ENCODE measurements around the gene INSYN2B. TPM values are rescaled to one million over a fixed set of nuclear protein-coding genes. Genes with fewer than 3 reads are reported as not detected.

Gene INSYN2B
- total and polyA plus RNA-seq, 2 donors (not counting 1 experiment from before 2014, with no cell fraction given), result not detected

DNA sequence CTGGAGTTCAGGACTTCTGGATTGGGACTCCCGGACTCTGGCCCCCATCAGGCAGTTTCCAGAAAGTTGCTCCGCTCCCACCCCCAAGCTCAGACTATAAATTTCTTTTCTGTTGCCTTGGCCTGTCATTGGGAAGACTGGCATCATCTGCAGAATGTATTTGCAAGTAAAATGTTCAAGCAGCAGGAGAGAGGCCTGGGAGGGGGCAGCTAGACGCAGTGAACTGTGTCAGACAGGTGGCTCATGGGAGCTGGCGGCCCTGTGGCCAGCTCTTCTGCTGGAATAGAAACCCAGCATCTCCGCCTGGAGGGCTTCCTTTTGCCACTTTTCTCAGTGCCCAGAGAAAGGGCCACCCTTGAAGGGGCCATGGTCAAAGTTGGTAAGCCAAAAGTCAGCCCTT lies 16.0 kb downstream of the INSYN2B start:
- no peaks in the 10 kb centered on the region for H3K79me2 ChIP-seq (ENCODE audit: control insufficient read depth, insufficient read depth, low read length)
- Mint-ChIP-seq H3K4me3 (no peak overlapping the region), H3K27me3 (no peaks in the 10 kb centered on the region), H3K27ac (no peak overlapping the region), H3K9me3 (ENCODE audit: insufficient read depth) (no peaks in the 10 kb centered on the region), H3K4me1 (peaks cover 26% of the 10 kb centered on the region)
- no peak overlapping the region for H2AFZ ChIP-seq (ENCODE audit: insufficient read depth, low read depth, low read length, poor library complexity, severe bottlenecking)
- no peak overlapping the region for H3K27ac ChIP-seq (ENCODE audit: low read length in 2 of 2)
- no peaks in the 10 kb centered on the region for H3K27me3 ChIP-seq (replicated peaks in 1 of 4; ENCODE audit: control extremely low read depth in 1 of 4, control insufficient read depth in 3 of 4, insufficient read depth in 4 of 4, low read length in 3 of 4)
- no peak overlapping the region for H3K4me2 ChIP-seq (replicated peaks; ENCODE audit: low read depth, low read length, poor library complexity, severe bottlenecking)
- H3K4me3 ChIP-seq (ENCODE audit: control extremely low read depth in 1 of 5, extremely low read depth in 1 of 5, insufficient read depth in 1 of 5, low read depth in 2 of 5, low read length in 4 of 5), result no peak overlapping the region
- no peak for DNase-seq
- H4K20me1 ChIP-seq (ENCODE audit: control insufficient read depth, insufficient read depth, low read length, poor library complexity, severe bottlenecking), result peaks cover 18% of the 10 kb centered on the region
- ChIA-PET CTCF (interaction anchor here (0.6 kb wide), 1 partner anchor 217 kb away, joined by 4 read pairs; no protein-coding TSS in a partner anchor), POLR2A (no interaction called here)
- 81% methylated on average over 3 of the region's 5 CpGs for WGBS (ENCODE audit: insufficient coverage)
- no peak for ATAC-seq (ENCODE audit: low read depth)
- TF ChIP-seq EZH2 (IDR thresholded peaks at IDR 0.05; ENCODE audit: borderline replicate concordance, insufficient read depth, low read depth, low read length, poor library complexity, severe bottlenecking), result no peak
- H3K36me3 ChIP-seq (replicated peaks in 1 of 2; ENCODE audit: control extremely low read depth in 1 of 2, control insufficient read depth in 1 of 2, extremely low read depth in 1 of 2, insufficient read depth in 2 of 2, low read length in 1 of 2), result peaks cover 0 to 13% of the 10 kb centered on the region in 2 experiments
- intact Hi-C loops (cut with micrococcal nuclease), result no loop called here
- no peaks in the 10 kb centered on the region for H3K9me3 ChIP-seq (ENCODE audit: control extremely low read depth in 1 of 3, control insufficient read depth in 2 of 3, insufficient read depth in 1 of 3, low read length in 2 of 3)
- no peak overlapping the region for H3K9ac ChIP-seq (ENCODE audit: low read length)
- H3K4me1 ChIP-seq (ENCODE audit: control insufficient read depth in 2 of 2, insufficient read depth in 2 of 2, low read length in 2 of 2), result peaks cover 0 to 10% of the 10 kb centered on the region in 2 donors

DNA sequence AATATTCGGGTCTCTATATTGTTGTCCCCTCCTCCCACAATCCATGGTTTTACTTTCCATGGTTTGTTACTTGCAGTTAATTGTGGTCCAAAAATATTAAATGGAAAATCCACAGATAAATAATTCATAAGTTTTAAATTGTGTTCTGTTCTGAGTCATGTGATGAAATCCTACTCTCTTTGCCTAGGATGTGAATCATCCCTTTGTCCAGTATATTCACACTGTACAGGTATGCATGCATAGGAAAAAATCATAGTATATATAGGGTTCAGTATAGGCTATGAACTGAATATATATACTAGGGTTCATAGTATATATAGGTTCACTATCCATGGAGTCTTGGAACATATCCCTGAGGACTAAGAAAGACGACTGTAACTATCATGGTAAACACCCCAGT lies 19.6 kb downstream of the INSYN2B start:
- no peaks in the 10 kb centered on the region for H3K79me2 ChIP-seq (ENCODE audit: control insufficient read depth, insufficient read depth, low read length)
- peaks cover 0 to 10% of the 10 kb centered on the region in 2 experiments for H3K36me3 ChIP-seq (replicated peaks in 1 of 2; ENCODE audit: control extremely low read depth in 1 of 2, control insufficient read depth in 1 of 2, extremely low read depth in 1 of 2, insufficient read depth in 2 of 2, low read length in 1 of 2)
- no peak overlapping the region for H3K4me2 ChIP-seq (replicated peaks; ENCODE audit: low read depth, low read length, poor library complexity, severe bottlenecking)
- peaks cover 0 to 10% of the 10 kb centered on the region in 2 donors for H3K4me1 ChIP-seq (ENCODE audit: control insufficient read depth in 2 of 2, insufficient read depth in 2 of 2, low read length in 2 of 2)
- Mint-ChIP-seq H3K9me3 (ENCODE audit: insufficient read depth) (no peaks in the 10 kb centered on the region), H3K4me3 (no peak overlapping the region), H3K27me3 (no peaks in the 10 kb centered on the region), H3K27ac (no peak overlapping the region), H3K4me1 (peaks cover 26% of the 10 kb centered on the region)
- H3K27ac ChIP-seq (ENCODE audit: low read length in 2 of 2), result no peak overlapping the region
- TF ChIP-seq, protein P1, sequence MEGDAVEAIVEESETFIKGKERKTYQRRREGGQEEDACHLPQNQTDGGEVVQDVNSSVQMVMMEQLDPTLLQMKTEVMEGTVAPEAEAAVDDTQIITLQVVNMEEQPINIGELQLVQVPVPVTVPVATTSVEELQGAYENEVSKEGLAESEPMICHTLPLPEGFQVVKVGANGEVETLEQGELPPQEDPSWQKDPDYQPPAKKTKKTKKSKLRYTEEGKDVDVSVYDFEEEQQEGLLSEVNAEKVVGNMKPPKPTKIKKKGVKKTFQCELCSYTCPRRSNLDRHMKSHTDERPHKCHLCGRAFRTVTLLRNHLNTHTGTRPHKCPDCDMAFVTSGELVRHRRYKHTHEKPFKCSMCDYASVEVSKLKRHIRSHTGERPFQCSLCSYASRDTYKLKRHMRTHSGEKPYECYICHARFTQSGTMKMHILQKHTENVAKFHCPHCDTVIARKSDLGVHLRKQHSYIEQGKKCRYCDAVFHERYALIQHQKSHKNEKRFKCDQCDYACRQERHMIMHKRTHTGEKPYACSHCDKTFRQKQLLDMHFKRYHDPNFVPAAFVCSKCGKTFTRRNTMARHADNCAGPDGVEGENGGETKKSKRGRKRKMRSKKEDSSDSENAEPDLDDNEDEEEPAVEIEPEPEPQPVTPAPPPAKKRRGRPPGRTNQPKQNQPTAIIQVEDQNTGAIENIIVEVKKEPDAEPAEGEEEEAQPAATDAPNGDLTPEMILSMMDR (IDR thresholded peaks at IDR 0.05), result no peak
- no peak for TF ChIP-seq EZH2 (IDR thresholded peaks at IDR 0.05; ENCODE audit: borderline replicate concordance, insufficient read depth, low read depth, low read length, poor library complexity, severe bottlenecking)
- ATAC-seq (ENCODE audit: low read depth), result no peak
- ChIA-PET CTCF (no interaction called here), POLR2A (no interaction called here)
- no peak overlapping the region for H2AFZ ChIP-seq (ENCODE audit: insufficient read depth, low read depth, low read length, poor library complexity, severe bottlenecking)
- no peak for DNase-seq
- intact Hi-C loops (cut with micrococcal nuclease), result no loop called here
- H3K27me3 ChIP-seq (replicated peaks in 1 of 4; ENCODE audit: control extremely low read depth in 1 of 4, control insufficient read depth in 3 of 4, insufficient read depth in 4 of 4, low read length in 3 of 4), result no peaks in the 10 kb centered on the region
- no peak overlapping the region for H3K4me3 ChIP-seq (ENCODE audit: control extremely low read depth in 1 of 5, extremely low read depth in 1 of 5, insufficient read depth in 1 of 5, low read depth in 2 of 5, low read length in 4 of 5)
- H3K9me3 ChIP-seq (ENCODE audit: control extremely low read depth in 1 of 3, control insufficient read depth in 2 of 3, insufficient read depth in 1 of 3, low read length in 2 of 3), result no peaks in the 10 kb centered on the region
- H4K20me1 ChIP-seq (ENCODE audit: control insufficient read depth, insufficient read depth, low read length, poor library complexity, severe bottlenecking), result peaks cover 24% of the 10 kb centered on the region
- H3K9ac ChIP-seq (ENCODE audit: low read length), result no peak overlapping the region
- WGBS (ENCODE audit: insufficient coverage), result no CpG with 5 or more reads among the region's 2 CpGs

Measured in B cell (primary cell).